MM.1S (cell line): ENCODE results near the gene PTGDS.

Experiments used
- DNase-seq: peaks from one replicate; pipeline ENCODE4 v3.0.0-alpha.2; 2015
- H2AFZ ChIP-seq: fragments of 300-600 bp; sonication (generic); 2 replicates; pipeline ENCODE4 v1.6.0; 2016; ENCODE audit warnings: antibody characterized with exemption, low read length
- H3F3A ChIP-seq: fragments of 300-600 bp; sonication (generic); 2 replicates; pipeline ENCODE4 v1.6.1; 2016; ENCODE audit warnings: mild to moderate bottlenecking, antibody characterized with exemption, low read length, moderate library complexity, mixed read lengths; ENCODE audit not compliant: insufficient read depth
- H3K27ac ChIP-seq: fragments of 300-600 bp; sonication (generic); 2 replicates; pipeline ENCODE4 v1.5.1; 2016; ENCODE audit warnings: mild to moderate bottlenecking, low read length
- H3K27me3 ChIP-seq: fragments of 300-600 bp; sonication (generic); replicated peaks from 2 replicates; pipeline ENCODE4 v1.6.0; 2016; ENCODE audit warnings: low read length; ENCODE audit not compliant: insufficient read depth
- H3K36me3 ChIP-seq: fragments of 300-600 bp; sonication (generic); replicated peaks from 2 replicates; pipeline ENCODE4 v1.6.1; 2016; ENCODE audit warnings: mild to moderate bottlenecking, low read length, mixed read lengths; ENCODE audit not compliant: insufficient read depth
- H3K4me1 ChIP-seq: fragments of 300-600 bp; sonication (generic); 2 replicates; pipeline ENCODE4 v1.6.1; 2016; ENCODE audit warnings: low read length, mixed read lengths
- H3K4me2 ChIP-seq: fragments of 300-600 bp; sonication (generic); 2 replicates; pipeline ENCODE4 v1.6.0; 2016; ENCODE audit warnings: low read depth, low read length
- H3K4me3 ChIP-seq: fragments of 300-600 bp; sonication (generic); 2 replicates; pipeline ENCODE4 v1.5.1; 2016; ENCODE audit warnings: low read length, mixed read lengths
- H3K79me2 ChIP-seq: fragments of 300-600 bp; sonication (generic); 2 replicates; pipeline ENCODE4 v1.6.1; 2016; ENCODE audit warnings: mixed run types, low read length, mixed read lengths
- H3K9ac ChIP-seq: fragments of 300-600 bp; sonication (generic); 2 replicates; pipeline ENCODE4 v1.6.1; 2016; ENCODE audit warnings: low read length, mixed read lengths
- H3K9me2 ChIP-seq: fragments of 300-600 bp; sonication (generic); replicated peaks from 2 replicates; pipeline ENCODE4 v1.6.1; 2016; ENCODE audit warnings: mild to moderate bottlenecking, low read length, mixed read lengths; ENCODE audit not compliant: insufficient read depth
- H3K9me3 ChIP-seq: fragments of 300-600 bp; sonication (generic); replicated peaks from 2 replicates; pipeline ENCODE4 v1.6.1; 2016; ENCODE audit warnings: mild to moderate bottlenecking, low read length, mixed read lengths; ENCODE audit not compliant: insufficient read depth
- H4K20me1 ChIP-seq: fragments of 300-600 bp; sonication (generic); 2 replicates; pipeline ENCODE4 v1.6.1; 2016; ENCODE audit warnings: mild to moderate bottlenecking, low read length, moderate library complexity, mixed read lengths; ENCODE audit not compliant: insufficient read depth
- EZH2 ChIP-seq: fragments of 300-600 bp; sonication (generic); optimal IDR thresholded peaks from 2 replicates; pipeline ENCODE3; 2017; ENCODE audit warnings: low read depth, mild to moderate bottlenecking, antibody characterized with exemption, low read length, mixed read lengths
- EZH2phosphoT487 ChIP-seq: fragments of 300-600 bp; sonication (generic); IDR thresholded peaks from 2 replicates; pipeline ENCODE4 v1.6.1; 2018; ENCODE audit warnings: antibody characterized with exemption, low read length
- TF ChIP-seq, protein P1 (sequence below): fragments of 300-600 bp; sonication (generic); IDR thresholded peaks from 2 replicates; pipeline ENCODE4 v1.5.1; 2016; ENCODE audit warnings: antibody characterized with exemption, low read length, mixed read lengths

Gene PTGDS

DNA sequence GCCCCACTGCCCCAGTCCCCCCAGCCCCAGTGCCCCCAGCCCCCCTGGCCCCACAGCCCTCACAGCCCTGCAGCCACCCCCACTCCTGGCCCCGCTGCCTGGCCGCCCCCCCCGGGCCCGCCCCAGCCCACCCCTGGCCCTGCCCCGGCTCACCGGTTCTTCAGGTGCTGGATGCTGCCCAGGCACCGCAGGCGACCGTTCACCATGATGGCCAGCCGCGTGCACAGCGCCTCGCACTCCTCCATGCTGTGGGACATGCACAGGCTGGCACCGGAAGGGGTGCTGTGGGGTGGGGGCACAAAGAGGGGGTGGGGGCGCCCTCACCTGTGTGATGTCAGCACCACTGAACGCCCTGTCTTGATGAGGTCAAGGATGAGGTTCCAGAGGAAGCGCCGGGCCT is 31.9 kb downstream of the PTGDS start:
- Histone ChIP-seq H3K36me3 (no peaks in the 10 kb centered on the region), H3F3A (no peaks in the 10 kb centered on the region), H2AFZ (no peak overlapping the region), H3K4me2 (no peak overlapping the region), H3K79me2 (no peaks in the 10 kb centered on the region), H4K20me1 (no peaks in the 10 kb centered on the region), H3K9me2 (no peaks in the 10 kb centered on the region), H3K27me3 (peaks cover 41% of the 10 kb centered on the region), H3K4me1 (no peaks in the 10 kb centered on the region), H3K27ac (no peak overlapping the region), H3K9ac (no peak overlapping the region), H3K4me3 (no peak overlapping the region), H3K9me3 (no peaks in the 10 kb centered on the region)
- no peak for DNase-seq
- TF ChIP-seq EZH2 (no peak), EZH2phosphoT487 (no peak)
- TF ChIP-seq, protein P1, sequence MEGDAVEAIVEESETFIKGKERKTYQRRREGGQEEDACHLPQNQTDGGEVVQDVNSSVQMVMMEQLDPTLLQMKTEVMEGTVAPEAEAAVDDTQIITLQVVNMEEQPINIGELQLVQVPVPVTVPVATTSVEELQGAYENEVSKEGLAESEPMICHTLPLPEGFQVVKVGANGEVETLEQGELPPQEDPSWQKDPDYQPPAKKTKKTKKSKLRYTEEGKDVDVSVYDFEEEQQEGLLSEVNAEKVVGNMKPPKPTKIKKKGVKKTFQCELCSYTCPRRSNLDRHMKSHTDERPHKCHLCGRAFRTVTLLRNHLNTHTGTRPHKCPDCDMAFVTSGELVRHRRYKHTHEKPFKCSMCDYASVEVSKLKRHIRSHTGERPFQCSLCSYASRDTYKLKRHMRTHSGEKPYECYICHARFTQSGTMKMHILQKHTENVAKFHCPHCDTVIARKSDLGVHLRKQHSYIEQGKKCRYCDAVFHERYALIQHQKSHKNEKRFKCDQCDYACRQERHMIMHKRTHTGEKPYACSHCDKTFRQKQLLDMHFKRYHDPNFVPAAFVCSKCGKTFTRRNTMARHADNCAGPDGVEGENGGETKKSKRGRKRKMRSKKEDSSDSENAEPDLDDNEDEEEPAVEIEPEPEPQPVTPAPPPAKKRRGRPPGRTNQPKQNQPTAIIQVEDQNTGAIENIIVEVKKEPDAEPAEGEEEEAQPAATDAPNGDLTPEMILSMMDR = no peak

DNA sequence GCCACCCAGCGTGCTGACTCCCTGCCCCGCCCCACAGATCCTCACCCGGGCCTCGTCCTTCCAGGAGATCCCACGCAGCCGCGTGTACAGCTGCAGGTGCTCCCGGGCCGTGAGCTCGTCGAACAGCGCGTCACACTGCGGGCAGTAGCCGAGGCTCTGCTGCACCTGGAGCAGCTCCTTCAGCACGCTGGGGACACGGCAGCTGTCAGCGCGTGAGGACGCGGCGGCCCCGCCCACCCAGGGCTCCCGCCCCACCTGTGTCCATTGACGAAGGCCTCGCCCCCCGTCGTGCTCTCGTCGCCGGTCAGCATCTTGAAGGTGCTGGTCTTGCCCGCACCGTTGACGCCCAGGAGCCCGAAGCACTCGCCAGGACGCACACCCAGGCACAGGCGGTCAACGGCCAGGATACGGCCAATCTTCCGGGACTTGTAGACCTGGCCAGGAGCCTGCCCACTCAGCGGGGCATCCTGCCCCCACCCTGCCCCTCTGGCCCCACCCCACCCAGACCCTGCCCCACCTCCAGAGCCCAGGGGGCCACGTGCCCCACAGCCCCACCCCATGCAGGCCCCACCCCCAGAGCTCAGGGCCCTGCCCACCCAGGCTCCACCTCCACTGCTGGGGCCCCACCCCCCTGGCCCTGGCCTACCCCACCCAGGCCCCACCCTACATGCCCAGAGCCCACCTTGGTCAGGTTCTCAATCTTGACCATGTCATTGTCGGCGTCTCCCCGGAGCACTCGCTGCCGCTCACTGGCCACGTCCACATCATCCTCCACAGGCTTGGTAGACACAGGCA is 32.8 kb downstream of the PTGDS start:
- Histone ChIP-seq H3K79me2 (no peaks in the 10 kb centered on the region), H3F3A (no peaks in the 10 kb centered on the region), H3K4me1 (no peaks in the 10 kb centered on the region), H3K27ac (no peak overlapping the region), H4K20me1 (no peaks in the 10 kb centered on the region), H3K9ac (no peak overlapping the region), H3K36me3 (no peaks in the 10 kb centered on the region), H3K4me3 (no peak overlapping the region), H2AFZ (no peak overlapping the region), H3K4me2 (no peak overlapping the region), H3K27me3 (peaks cover 48% of the 10 kb centered on the region), H3K9me2 (no peaks in the 10 kb centered on the region), H3K9me3 (no peaks in the 10 kb centered on the region)
- TF ChIP-seq, protein P1 = no peak
- no peak for TF ChIP-seq EZH2phosphoT487
- TF ChIP-seq EZH2 = no peak
- no peak for DNase-seq

DNA sequence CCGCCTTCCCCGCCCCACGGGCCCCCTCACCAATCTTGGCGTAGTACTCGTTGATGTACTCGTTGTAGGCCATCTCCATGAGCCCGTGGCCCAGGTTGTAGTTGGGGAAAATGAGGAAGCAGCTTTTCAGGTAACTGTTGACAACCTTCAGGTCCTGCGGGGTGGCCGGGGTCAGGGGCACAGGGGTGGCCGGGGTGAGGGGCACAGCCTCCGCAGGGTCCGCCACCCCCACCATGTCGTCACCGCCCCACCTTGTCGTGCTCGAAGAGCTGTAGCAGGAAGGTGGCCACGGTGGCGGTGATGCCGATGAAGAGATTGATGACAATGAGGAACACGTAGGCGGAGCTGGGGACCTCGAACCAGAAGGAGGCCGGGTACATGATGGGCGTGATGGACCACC is 33.9 kb downstream of the PTGDS start:
- no peaks in the 10 kb centered on the region for H3K9me2 ChIP-seq
- H2AFZ ChIP-seq = no peak overlapping the region
- no peak overlapping the region for H3K4me3 ChIP-seq
- no peak overlapping the region for H3K9ac ChIP-seq
- H3K4me1 ChIP-seq = no peaks in the 10 kb centered on the region
- H3K79me2 ChIP-seq = no peaks in the 10 kb centered on the region
- no peak for DNase-seq
- no peaks in the 10 kb centered on the region for H4K20me1 ChIP-seq
- peaks cover 46% of the 10 kb centered on the region for H3K27me3 ChIP-seq
- H3F3A ChIP-seq = no peaks in the 10 kb centered on the region
- H3K9me3 ChIP-seq = no peaks in the 10 kb centered on the region
- H3K27ac ChIP-seq = no peak overlapping the region
- TF ChIP-seq EZH2phosphoT487 (no peak), EZH2 (no peak)
- TF ChIP-seq, protein P1 = no peak
- no peaks in the 10 kb centered on the region for H3K36me3 ChIP-seq
- H3K4me2 ChIP-seq = no peak overlapping the region
